OCI-LY1 (cell line): ENCODE measurements around the gene PSENEN.

Source experiments
- H2AFZ ChIP-seq: fragments of 200-600 bp; sonication (generic), shearing (Covaris generic); 2 replicates; pipeline ENCODE4 v1.6.0; 2014; ENCODE audit warnings: antibody characterized with exemption, mild to moderate bottlenecking, low read length
- H3F3A ChIP-seq: fragments of 200-600 bp; sonication (generic), shearing (Covaris generic); 2 replicates; pipeline ENCODE4 v1.6.0; 2014; ENCODE audit warnings: mild to moderate bottlenecking, antibody characterized with exemption, low read length, moderate library complexity; ENCODE audit not compliant: insufficient read depth
- H3K27ac ChIP-seq: fragments of 200-600 bp; sonication (generic); 2 replicates; pipeline ENCODE4 v1.5.1; 2014; ENCODE audit warnings: low read length, mixed run types, mild to moderate bottlenecking, low read depth; ENCODE audit not compliant: poor library complexity, severe bottlenecking
- H3K27me3 ChIP-seq: fragments of 200-600 bp; sonication (generic); 2 replicates; pipeline ENCODE4 v1.6.0; 2014; ENCODE audit warnings: antibody characterized with exemption, mild to moderate bottlenecking, low read length, moderate library complexity; ENCODE audit not compliant: insufficient read depth
- H3K36me3 ChIP-seq: fragments of 200-600 bp; sonication (generic); 2 replicates; pipeline ENCODE4 v1.6.1; 2014; ENCODE audit warnings: mild to moderate bottlenecking, antibody characterized with exemption, low read length, moderate library complexity, mixed read lengths; ENCODE audit not compliant: insufficient read depth
- H3K4me1 ChIP-seq: fragments of 200-600 bp; sonication (generic); 2 replicates; pipeline ENCODE4 v1.5.1; 2014; ENCODE audit warnings: mild to moderate bottlenecking, low read length, moderate library complexity; ENCODE audit not compliant: insufficient read depth, severe bottlenecking
- H3K4me2 ChIP-seq: fragments of 200-600 bp; sonication (generic), shearing (Covaris generic); 2 replicates; pipeline ENCODE4 v1.6.1; 2014; ENCODE audit warnings: low read length
- H3K4me3 ChIP-seq: fragments of 200-600 bp; sonication (generic); 2 replicates; pipeline ENCODE4 v1.5.1; 2014; ENCODE audit warnings: low read length, low read depth, mild to moderate bottlenecking, mixed read lengths; ENCODE audit not compliant: poor library complexity, severe bottlenecking
- H3K79me2 ChIP-seq: fragments of 200-600 bp; shearing (Covaris generic); 2 replicates; pipeline ENCODE4 v1.6.1; 2016; ENCODE audit warnings: mixed run types, low read length, mixed read lengths; ENCODE audit not compliant: insufficient read depth
- H3K9ac ChIP-seq: fragments of 200-600 bp; sonication (generic), shearing (Covaris generic); 2 replicates; pipeline ENCODE4 v1.6.1; 2014; ENCODE audit warnings: mild to moderate bottlenecking, low read length, mixed read lengths
- H3K9me2 ChIP-seq: fragments of 200-600 bp; sonication (generic), shearing (Covaris generic); 2 replicates; pipeline ENCODE4 v1.6.1; 2014; ENCODE audit warnings: low read depth, mild to moderate bottlenecking, low read length, mixed read lengths
- H3K9me3 ChIP-seq: fragments of 200-600 bp; shearing (Covaris generic); 2 replicates; pipeline ENCODE4 v1.6.1; 2014; ENCODE audit warnings: low read length, mixed read lengths
- H4K20me1 ChIP-seq: fragments of 200-600 bp; sonication (generic), shearing (Covaris generic); 2 replicates; pipeline ENCODE4 v1.6.0; 2016; ENCODE audit warnings: mild to moderate bottlenecking, low read length; ENCODE audit not compliant: insufficient read depth
- CTCF ChIP-seq: fragments of 200-600 bp; sonication (generic), shearing (Covaris generic); IDR thresholded peaks from 2 replicates; pipeline ENCODE4 v1.5.1; 2017; ENCODE audit warnings: mild to moderate bottlenecking, antibody characterized with exemption, low read length, moderate library complexity, mixed read lengths
- EZH2 ChIP-seq: fragments of 200-600 bp; sonication (generic), shearing (Covaris generic); IDR thresholded peaks from 2 replicates; pipeline ENCODE4 v1.8.0; 2017; ENCODE audit warnings: borderline replicate concordance, mixed run types, mild to moderate bottlenecking, antibody characterized with exemption, low read length, moderate library complexity, mixed read lengths

The PSENEN gene

GRCh38 chr19:35729763-35730162 is 15.7 kb upstream of the PSENEN start:
- H3K4me2 ChIP-seq, result no peak overlapping the region
- TF ChIP-seq EZH2 (no peak), CTCF (no peak)
- no peaks in the 10 kb centered on the region for H3K9me3 ChIP-seq
- H2AFZ ChIP-seq, result no peak overlapping the region
- no peaks in the 10 kb centered on the region for H3K9me2 ChIP-seq
- H3K9ac ChIP-seq, result no peak overlapping the region
- H3K4me3 ChIP-seq, result no peak overlapping the region
- no peaks in the 10 kb centered on the region for H3K4me1 ChIP-seq
- peaks cover 93% of the 10 kb centered on the region for H3K36me3 ChIP-seq
- H4K20me1 ChIP-seq, result no peaks in the 10 kb centered on the region
- H3K27me3 ChIP-seq, result no peaks in the 10 kb centered on the region
- no peak overlapping the region for H3K27ac ChIP-seq
- H3K79me2 ChIP-seq, result no peaks in the 10 kb centered on the region
- no peaks in the 10 kb centered on the region for H3F3A ChIP-seq

- no peak for TF ChIP-seq EZH2
- no peak for TF ChIP-seq CTCF
- no peak overlapping the region for H3K4me2 ChIP-seq
- no peaks in the 10 kb centered on the region for H3K9me3 ChIP-seq
- H3K9me2 ChIP-seq, result no peaks in the 10 kb centered on the region
- no peak overlapping the region for H3K9ac ChIP-seq
- peaks cover 93% of the 10 kb centered on the region for H3K36me3 ChIP-seq
- no peak overlapping the region for H2AFZ ChIP-seq
- H3K79me2 ChIP-seq, result no peaks in the 10 kb centered on the region
- no peak overlapping the region for H3K27ac ChIP-seq
- no peaks in the 10 kb centered on the region for H4K20me1 ChIP-seq
- H3F3A ChIP-seq, result no peaks in the 10 kb centered on the region
- H3K27me3 ChIP-seq, result no peaks in the 10 kb centered on the region
- no peaks in the 10 kb centered on the region for H3K4me1 ChIP-seq
- no peak overlapping the region for H3K4me3 ChIP-seq
Measured at GRCh38 chr19:35730326-35730725, 15.1 kb upstream of the PSENEN start.

- no peaks in the 10 kb centered on the region for H3K9me2 ChIP-seq
- H4K20me1 ChIP-seq, result no peaks in the 10 kb centered on the region
- H3K36me3 ChIP-seq, result peaks cover 89% of the 10 kb centered on the region
- H3K9ac ChIP-seq, result no peak overlapping the region
- no peaks in the 10 kb centered on the region for H3K4me1 ChIP-seq
- no peaks in the 10 kb centered on the region for H3K9me3 ChIP-seq
- no peaks in the 10 kb centered on the region for H3K27me3 ChIP-seq
- H3K4me3 ChIP-seq, result no peak overlapping the region
- no peaks in the 10 kb centered on the region for H3K79me2 ChIP-seq
- H2AFZ ChIP-seq, result no peak overlapping the region
- TF ChIP-seq EZH2, result no peak
- TF ChIP-seq CTCF, result no peak
- H3K4me2 ChIP-seq, result no peak overlapping the region
- H3K27ac ChIP-seq, result no peak overlapping the region
- H3F3A ChIP-seq, result no peaks in the 10 kb centered on the region
Measured at GRCh38 chr19:35731353-35731752, 14.1 kb upstream of the PSENEN start.
